Measurements from ENCODE around the gene ABLIM2.

The ABLIM2 gene

DNA sequence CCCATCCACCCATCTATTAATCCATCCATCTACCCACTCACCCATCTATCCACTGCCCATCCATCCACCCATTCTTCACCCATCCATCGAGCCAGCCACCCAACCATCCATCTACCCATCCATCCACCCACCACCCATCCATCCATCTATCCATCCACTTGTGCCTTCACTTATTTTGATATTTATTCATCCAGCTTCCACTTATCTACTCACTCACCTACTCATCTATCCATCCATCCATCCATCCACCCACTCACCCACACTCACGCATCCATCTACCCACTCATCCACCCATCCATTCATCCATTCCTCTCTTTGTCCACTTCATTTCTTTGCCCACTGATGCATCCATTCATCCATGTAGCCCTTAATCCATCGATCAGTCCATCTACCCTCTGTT is 146.1 kb downstream of the ABLIM2 start:
- TF ChIP-seq, protein P1, sequence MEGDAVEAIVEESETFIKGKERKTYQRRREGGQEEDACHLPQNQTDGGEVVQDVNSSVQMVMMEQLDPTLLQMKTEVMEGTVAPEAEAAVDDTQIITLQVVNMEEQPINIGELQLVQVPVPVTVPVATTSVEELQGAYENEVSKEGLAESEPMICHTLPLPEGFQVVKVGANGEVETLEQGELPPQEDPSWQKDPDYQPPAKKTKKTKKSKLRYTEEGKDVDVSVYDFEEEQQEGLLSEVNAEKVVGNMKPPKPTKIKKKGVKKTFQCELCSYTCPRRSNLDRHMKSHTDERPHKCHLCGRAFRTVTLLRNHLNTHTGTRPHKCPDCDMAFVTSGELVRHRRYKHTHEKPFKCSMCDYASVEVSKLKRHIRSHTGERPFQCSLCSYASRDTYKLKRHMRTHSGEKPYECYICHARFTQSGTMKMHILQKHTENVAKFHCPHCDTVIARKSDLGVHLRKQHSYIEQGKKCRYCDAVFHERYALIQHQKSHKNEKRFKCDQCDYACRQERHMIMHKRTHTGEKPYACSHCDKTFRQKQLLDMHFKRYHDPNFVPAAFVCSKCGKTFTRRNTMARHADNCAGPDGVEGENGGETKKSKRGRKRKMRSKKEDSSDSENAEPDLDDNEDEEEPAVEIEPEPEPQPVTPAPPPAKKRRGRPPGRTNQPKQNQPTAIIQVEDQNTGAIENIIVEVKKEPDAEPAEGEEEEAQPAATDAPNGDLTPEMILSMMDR (IDR thresholded peaks at IDR 0.05; ENCODE audit: insufficient read depth, low read length, poor library complexity, severe bottlenecking) = no peak
- Histone ChIP-seq H3K27me3 (replicated peaks; ENCODE audit: control insufficient read depth, insufficient read depth, low read length) (peaks cover 3% of the 10 kb centered on the region), H3K4me3 (replicated peaks; ENCODE audit: low read depth, low read length) (no peak overlapping the region), H3K36me3 (ENCODE audit: control insufficient read depth, insufficient read depth, low read length) (no peaks in the 10 kb centered on the region)
- DNase-seq (ENCODE audit: extremely low read depth, insufficient read length) = no peak

DNA sequence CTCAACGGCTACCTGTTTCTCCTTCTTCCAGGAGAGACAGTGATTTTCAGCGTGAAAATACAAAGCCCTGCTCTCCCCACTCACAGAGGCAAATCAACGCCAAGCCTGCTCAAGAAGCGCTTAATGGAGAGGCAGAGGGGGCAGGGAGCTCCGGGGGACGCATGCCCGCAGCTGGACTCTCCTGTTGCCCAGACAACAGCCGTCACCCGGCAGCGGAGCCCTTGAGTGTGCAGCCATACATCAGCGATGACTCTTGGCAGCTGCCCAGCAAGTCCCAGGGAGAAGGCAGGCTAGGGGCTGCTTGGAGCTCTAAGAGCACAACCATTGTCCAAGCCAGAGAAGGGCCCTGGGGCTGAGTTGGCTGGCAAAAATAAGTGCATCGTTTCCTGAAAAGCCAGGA is 148.0 kb downstream of the ABLIM2 start:
- Histone ChIP-seq H3K27me3 (replicated peaks; ENCODE audit: control insufficient read depth, insufficient read depth, low read length) (no peaks in the 10 kb centered on the region; the same call in 1 of the 2 replicates), H3K36me3 (ENCODE audit: control insufficient read depth, insufficient read depth, low read length) (no peaks in the 10 kb centered on the region), H3K4me3 (replicated peaks; ENCODE audit: low read depth, low read length) (no peak overlapping the region)
- TF ChIP-seq, protein P1 (IDR thresholded peaks at IDR 0.05; ENCODE audit: insufficient read depth, low read length, poor library complexity, severe bottlenecking) = no peak
- DNase-seq (ENCODE audit: extremely low read depth, insufficient read length) = no peak

DNA sequence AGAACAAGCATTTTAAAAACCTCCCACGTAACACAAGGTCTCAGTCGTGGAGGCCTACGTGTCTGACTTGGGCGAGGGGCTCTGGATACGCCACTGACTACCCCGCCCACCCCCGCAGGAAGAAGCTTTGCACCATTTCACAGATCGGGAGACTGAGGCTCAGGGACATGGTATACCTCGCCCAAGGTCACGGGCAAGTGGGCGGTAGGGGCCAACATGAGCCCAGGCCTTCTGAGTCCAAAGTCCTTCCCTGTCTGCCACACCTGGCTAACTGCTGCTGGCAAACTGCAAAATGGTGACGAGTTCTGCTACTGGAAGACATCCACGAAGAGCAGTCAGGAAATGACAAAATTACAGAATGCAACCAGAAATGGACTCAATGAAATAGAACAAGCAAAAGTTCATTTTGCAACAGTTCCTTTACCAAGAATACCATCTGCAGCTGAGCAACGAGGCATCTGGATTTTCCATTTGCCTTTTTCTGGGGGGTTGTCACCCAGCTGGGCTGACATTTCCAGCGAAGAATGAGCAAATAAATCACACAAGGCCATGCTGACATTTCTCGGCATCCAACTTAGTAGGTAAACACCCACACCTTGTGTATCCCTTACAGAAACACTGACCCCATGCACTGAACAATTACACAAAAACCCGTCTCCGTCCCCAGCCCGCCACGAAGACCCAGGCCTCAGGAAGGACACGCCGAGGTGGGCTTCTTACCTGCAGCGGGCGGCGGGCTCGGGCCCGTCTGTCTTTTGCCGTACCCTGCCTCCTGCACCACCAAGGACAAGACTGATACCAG is 148.7 kb downstream of the ABLIM2 start:
- TF ChIP-seq, protein P1 (IDR thresholded peaks at IDR 0.05; ENCODE audit: insufficient read depth, low read length, poor library complexity, severe bottlenecking) = no peak
- Histone ChIP-seq H3K27me3 (replicated peaks; ENCODE audit: control insufficient read depth, insufficient read depth, low read length) (no peaks in the 10 kb centered on the region; the same call in 1 of the 2 replicates), H3K4me3 (replicated peaks; ENCODE audit: low read depth, low read length) (no peak overlapping the region), H3K36me3 (ENCODE audit: control insufficient read depth, insufficient read depth, low read length) (no peaks in the 10 kb centered on the region)
- no peak for DNase-seq (ENCODE audit: extremely low read depth, insufficient read length)

DNA sequence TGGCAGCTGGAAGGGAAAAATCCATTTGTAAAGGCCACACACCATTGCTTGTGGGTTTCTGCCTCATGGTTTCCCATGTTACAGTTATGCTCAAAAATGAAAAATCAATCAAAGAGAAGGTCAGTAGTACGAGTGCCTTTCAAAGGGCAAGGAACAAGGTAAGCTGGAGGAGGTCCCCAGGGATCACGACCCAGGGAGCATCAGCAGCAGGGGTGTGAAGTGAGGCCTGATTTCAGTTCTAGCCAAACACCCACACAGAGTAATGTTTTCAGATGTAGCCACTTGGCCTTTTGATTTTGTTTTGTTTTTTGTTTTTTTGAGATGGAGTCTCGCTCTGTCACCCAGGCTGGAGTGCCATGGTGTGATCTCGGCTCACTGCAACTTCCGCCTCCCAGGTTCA is 149.5 kb downstream of the ABLIM2 start:
- no peak for DNase-seq (ENCODE audit: extremely low read depth, insufficient read length)
- no peak overlapping the region for H3K4me3 ChIP-seq (replicated peaks; ENCODE audit: low read depth, low read length)
- TF ChIP-seq, protein P1 (IDR thresholded peaks at IDR 0.05; ENCODE audit: insufficient read depth, low read length, poor library complexity, severe bottlenecking) = no peak
- no peaks in the 10 kb centered on the region; the same call in 1 of the 2 replicates for H3K27me3 ChIP-seq (replicated peaks; ENCODE audit: control insufficient read depth, insufficient read depth, low read length)
- H3K36me3 ChIP-seq (ENCODE audit: control insufficient read depth, insufficient read depth, low read length) = no peaks in the 10 kb centered on the region

DNA sequence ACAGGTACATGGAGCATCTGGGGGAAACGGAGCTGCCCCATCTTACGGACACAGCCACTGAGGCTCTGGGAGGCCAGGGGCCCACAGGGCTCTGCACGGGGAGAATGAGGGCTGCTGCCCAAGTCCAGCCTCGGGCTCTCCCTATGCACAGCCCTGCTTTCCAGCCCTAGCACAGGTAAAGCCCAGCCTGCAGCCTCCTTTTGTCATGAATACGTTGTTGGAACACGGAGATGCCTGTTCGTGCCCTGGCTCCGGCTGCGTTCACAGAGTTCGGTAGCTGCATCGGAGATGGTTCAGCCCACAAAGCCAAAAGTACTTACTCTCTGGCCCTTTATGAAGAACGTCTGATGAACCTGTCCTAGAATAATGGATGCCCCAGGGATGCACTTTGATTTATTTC is 150.2 kb downstream of the ABLIM2 start:
- Histone ChIP-seq H3K27me3 (replicated peaks; ENCODE audit: control insufficient read depth, insufficient read depth, low read length) (no peaks in the 10 kb centered on the region; the same call in 1 of the 2 replicates), H3K36me3 (ENCODE audit: control insufficient read depth, insufficient read depth, low read length) (no peaks in the 10 kb centered on the region), H3K4me3 (replicated peaks; ENCODE audit: low read depth, low read length) (no peak overlapping the region)
- no peak for DNase-seq (ENCODE audit: extremely low read depth, insufficient read length)
- TF ChIP-seq, protein P1 (IDR thresholded peaks at IDR 0.05; ENCODE audit: insufficient read depth, low read length, poor library complexity, severe bottlenecking) = no peak

Data from GM06990 (cell line).